NAMALWA (cell line): Measurements from ENCODE around the gene CAST.

Experiments used
- DNase-seq: peaks from one replicate; pipeline ENCODE4 v3.0.0-alpha.2; 2015; ENCODE audit warnings: low spot score

Gene CAST

DNA sequence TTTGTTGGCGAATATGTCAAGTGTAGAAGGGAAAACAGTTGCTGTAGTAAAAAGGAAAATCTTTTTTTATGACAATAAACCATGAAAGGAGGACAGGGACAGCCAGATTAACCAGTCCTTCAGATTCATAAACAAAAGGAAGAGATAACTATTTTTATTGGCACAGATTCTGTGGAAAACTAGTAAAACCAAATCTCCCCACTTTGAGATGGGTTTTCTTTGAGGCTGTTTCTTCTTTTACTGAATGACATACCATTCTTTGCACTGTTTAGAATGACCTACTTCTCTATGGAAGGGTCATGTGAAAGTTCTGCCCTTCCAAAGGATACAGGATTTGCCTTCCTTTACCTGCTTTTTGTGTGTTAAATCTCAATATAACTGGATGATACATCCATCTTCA, 13.7 kb downstream of the CAST start:
- no peak for DNase-seq

DNA sequence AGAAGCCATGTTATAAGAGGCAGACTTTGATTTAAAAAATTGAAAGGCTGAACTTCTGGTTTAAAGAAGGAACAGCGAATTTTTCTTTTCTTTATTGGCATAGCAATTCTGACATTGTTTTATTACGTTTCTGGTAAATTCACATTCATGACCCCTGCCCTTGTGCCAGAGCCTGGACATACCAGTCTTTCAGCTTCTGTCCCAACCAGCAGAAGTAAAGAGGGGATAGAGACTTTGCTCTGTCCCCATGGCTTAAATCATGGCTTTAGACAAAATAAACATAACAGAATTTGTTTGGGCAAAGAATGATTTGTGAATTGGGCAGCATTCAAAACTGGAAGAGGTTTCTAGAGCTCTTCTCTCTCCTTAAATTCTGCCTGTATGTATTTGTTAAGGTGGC, 15.3 kb downstream of the CAST start:
- DNase-seq, result no peak

GRCh38 chr5:96679293-96679692, 17.1 kb downstream of the CAST start:
- no peak for DNase-seq

- no peak for DNase-seq
Measured at GRCh38 chr5:96680759-96681470, 18.7 kb downstream of the CAST start.

DNA sequence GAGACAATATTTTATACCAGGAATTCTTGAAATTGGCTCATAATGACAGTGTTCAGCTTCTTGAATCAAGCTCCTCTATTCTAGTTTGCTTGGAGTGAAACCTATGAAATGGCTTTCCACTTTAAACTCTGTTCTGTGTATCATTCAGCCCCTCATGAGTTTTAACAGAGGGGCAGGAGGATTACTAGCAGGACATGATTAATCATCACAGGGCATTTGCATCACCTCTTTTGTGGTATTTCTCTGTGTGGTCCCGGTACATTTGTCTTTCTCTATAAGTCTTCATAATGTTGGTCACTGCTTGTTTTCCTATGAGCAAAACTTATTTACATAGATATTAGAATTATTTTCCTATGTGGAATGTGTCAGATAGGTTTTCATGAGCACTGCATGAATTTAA, 21.2 kb downstream of the CAST start:
- DNase-seq, result no peak

DNA sequence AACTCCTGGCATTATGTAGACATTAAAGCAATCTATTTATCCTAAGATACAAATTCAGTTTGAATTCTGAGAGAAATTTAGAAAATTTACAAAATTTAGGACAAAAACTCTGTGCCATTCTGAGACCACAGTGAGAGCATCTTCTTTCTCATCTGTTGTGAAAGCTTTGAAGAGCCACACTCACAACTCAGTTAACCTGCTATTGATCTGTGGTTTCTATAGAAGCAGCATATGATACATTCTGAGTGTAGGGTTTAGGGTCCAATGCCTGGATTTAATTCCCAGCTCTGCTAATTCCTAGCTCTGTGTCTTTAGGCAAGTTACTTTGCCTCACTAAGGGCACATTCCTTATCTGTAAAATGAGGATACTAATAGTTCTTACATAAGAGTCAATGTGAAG, 21.6 kb downstream of the CAST start:
- DNase-seq, result no peak

DNA sequence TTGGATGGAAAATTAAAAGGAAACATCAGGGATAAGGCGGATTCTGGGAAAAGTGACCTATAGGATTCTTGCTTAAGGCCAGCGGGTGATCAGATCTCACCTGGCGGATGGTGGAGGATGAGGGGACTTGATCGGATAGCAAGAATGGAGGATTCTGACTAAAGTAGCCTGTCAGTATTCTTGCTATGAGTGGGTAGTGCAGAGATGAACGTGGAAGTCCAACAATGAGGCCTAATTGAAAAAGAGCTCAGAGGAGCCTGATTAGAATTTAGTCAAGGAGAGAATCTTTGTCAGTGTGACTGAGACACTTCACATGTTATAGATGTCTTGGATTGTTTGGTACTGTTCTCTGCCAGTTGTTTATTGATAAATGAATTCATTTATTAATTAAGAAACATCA, 24.9 kb downstream of the CAST start:
- no peak for DNase-seq

GRCh38 chr5:96687812-96688453, 25.8 kb downstream of the CAST start:
- DNase-seq, result peak; percentile 73

GRCh38 chr5:96690861-96691260, 28.7 kb downstream of the CAST start:
- DNase-seq, result no peak

DNA sequence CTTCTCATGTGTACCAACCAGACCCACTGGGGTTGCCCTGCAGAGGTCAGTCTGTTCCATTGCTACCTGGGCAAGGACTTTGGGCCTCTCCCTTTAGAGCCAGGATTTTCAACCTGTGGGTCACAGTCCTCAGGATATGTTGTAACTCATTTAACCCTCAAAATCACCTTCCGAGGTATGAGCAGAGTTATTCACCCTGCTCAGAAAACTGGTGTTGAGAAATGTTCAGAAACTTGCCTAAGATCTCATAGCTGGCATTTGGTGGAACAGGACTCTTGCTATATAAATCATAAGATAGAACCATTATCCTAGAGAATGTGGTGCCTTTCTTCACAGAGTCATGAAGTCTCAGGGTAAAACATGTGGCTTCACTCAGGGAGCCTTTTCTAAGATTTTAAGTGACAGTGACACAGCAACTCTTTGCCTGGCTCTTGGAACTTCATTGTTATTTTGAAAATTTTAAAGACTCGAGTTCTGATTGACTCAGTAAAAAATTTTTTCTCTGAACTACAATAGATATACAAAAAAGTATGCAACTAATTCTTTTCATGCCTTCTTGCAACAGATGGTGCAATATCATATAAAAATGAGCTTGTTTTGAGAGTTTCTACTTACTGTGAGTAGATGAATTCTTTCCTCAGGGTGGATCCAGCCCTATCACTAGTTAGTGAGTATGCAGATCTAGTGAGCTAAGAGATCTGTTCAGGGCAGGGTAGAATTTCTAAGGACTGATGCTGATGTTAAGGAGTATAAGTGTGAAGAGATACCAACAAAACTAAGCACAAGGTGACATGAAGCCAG, 29.5 kb downstream of the CAST start:
- no peak for DNase-seq

DNA sequence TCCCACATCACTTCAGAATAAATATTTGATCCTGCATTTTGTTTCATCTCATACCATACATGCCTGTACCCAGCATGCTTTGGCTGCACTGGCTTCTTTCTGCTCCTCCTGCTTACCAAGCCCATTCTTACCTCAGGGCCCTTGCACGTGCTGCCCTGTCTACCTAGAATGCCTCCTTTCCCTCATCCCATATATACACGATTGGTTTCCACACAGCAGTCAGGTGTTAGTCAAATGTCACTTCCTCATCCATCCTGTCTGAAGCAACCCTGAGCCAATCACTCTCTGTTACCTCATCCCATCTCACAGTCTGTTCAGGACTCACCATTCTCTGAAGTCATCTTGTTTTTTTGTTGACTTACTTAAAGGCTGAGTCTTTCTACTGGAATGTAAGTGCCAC, 30.3 kb downstream of the CAST start:
- no peak for DNase-seq

DNA sequence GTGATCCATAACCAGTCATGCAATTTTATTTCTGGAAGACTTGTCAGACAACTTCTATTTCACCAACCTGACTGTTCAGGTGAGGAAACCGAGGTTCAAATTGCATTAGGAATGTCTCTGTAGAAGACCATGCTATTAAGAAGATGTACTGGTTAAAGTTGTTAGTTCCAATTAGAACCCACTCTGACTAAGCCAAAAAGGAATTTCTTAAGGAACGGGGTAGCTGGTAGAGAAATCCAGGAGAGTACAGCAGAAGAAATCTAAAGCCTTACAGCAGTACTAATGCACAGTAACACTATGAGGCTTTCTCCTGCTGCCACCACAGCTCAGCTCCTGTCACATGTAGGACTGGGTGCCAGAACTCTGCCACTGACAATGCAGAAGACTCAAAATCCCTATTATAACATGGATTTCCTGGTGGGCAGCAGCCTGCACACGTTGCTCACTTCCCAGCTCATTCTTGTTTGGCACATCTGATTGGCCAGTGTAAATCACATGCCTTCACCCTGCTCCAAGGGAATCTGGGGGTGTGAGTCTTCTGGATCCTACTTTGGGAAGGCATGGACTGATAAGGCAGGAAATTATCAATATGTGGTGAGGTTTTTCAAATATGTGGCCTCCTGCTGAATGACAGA, 37.1 kb downstream of the CAST start:
- DNase-seq, result no peak

DNA sequence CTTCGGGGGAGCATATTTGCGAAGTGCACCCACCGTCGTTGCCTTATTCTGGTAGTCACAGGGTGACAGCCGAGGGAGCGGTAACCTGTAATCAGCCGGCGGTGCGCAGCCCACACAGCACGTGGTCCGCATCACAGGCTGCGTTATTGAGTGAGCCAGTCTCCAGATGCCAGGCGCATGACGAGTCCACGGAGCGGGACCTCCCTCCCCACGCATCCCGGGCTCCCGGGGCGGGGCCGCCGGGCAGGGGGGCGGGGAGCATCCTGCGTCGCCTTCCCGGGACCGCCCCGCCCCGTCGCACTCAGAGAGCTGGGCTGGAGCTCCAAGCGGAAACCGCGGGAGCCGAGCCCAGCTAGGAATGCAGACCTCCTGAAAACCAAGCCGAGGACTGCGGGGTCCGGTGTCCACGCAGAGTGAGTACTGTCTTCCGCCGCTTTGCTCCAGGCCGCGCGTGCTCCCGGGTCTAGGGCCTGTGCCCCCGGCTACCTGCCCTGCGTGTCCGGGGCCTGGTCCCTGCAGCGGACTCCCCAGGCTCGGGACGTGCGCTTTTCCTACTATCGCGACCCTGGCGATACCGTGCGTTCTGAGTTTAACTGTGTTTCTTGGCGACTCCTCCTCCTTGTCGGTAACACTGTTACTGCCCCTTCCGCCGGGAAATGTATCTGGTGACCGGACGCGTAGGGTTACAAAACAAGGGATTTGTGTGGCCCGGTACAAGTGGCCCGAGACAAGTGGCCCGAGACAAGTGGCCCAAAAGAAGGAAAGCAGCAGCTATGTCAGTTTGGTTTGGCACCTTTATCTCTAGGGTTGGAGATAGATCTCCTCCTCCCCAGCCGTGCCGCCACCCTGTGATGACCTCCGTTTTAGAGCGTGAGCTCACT, 40.6 kb downstream of the CAST start:
- DNase-seq, result no peak

DNA sequence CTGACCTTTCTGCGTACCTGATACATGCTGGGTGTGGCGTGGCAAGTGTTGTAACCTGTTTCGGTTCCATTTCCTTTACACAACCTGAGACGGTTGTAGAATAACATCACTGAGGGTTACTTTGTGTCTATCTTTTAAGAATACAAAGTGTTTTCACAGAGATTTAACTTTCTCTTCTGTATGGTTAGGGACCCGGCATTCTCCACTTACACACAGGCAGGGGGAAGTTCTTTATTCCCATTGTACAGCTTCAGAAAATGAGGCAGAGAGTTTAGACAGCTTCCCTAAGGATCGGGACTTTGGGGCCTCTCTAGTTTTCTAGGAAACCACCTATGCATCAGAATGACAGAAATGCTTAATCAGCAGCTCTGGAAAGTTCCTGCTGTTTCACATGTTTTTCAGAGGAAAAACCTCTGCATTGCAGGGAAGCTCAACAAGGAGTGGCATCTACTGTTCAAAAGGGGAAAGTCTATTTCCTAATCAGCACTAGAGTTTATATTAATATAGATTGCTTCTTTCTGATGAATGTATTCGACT, 41.3 kb downstream of the CAST start:
- DNase-seq, result no peak

- DNase-seq, result no peak
Measured at GRCh38 chr5:96703995-96704394, 41.8 kb downstream of the CAST start.

- DNase-seq, result no peak
Measured at GRCh38 chr5:96706433-96707111, 44.4 kb downstream of the CAST start.

DNA sequence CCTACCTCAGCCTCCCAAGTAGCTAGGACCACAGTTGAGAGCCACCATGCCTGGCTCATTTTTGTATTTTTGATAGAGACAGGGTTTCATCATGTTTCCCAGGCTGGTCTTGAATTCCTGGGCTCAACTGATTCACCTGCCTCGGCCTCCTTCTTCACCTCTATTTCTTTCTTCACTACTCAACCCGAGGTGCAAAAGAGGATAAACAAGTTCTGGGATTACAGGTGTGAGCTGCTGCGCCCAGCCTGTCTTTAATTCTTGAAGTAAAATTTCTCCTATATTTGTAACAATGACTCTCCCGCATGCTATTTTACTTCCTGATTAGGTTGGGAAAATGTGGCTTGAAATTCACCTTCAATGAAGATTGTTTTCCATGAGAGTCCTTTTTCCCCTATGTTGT, 46.4 kb downstream of the CAST start:
- DNase-seq, result no peak

GRCh38 chr5:96709152-96709821, 47.1 kb downstream of the CAST start:
- DNase-seq, result no peak

DNA sequence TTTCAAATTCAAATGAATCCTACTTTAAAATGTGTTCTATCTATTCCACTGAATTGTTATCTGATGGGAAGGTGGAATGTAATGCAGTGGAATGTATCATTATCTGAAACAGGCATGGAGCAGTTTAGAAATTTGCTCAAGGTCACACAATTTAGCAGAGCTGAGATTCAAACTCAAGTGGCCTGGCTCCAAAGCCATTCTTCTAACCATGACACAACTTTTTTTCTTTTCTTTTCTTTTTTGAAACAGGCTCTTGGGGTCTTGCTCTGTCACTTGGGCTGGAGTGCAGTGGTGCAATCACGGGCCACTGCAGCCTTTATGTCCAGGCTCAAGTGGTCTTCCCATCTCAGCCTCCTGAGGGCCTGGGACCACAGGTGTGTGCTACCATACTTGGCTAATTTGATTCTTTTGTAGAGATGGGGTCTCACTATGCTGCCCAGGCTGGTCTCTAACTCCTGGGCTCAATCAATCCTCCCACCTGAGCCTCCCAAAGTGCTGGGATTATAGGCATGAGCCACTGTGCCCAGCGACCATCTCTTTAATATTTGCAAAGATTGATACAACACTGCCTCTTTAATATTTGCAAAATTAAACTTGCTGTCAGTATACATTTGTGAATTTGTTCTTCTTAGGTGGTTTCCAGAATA, 50.0 kb downstream of the CAST start:
- no peak for DNase-seq

- DNase-seq, result no peak
Measured at GRCh38 chr5:96714450-96714849, 52.3 kb downstream of the CAST start.
